ENCODE data around the gene TLE6.
"Not testable (repeated sequence)": the region's sequence is repeated elsewhere in the genome, so short reads cannot be mapped to it uniquely, and the experiment has no call there.

TLE6 gene

GRCh38 chr19:2974342-2975041, 2.9 kb upstream of the TLE6 start:
- peak; percentile 58 for DNase-seq (ENCODE audit: low read depth)

- DNase-seq (ENCODE audit: low read depth) = no peak
These were observed 759 bp upstream of the TLE6 start for GRCh38 chr19:2976609-2977000.

GRCh38 chr19:2977746-2978138, 378 bp downstream of the TLE6 start:
- DNase-seq (ENCODE audit: low read depth) = peak; percentile 62

- no peak for DNase-seq (ENCODE audit: low read depth)
These were observed 903 bp downstream of the TLE6 start for GRCh38 chr19:2978166-2978767.

- no peak for DNase-seq (ENCODE audit: low read depth)
These were observed 1.4 kb downstream of the TLE6 start for GRCh38 chr19:2978772-2979171.

GRCh38 chr19:2981898-2982297, 4.5 kb downstream of the TLE6 start:
- no peak for DNase-seq (ENCODE audit: low read depth)

GRCh38 chr19:2982561-2982960, 5.2 kb downstream of the TLE6 start:
- DNase-seq (ENCODE audit: low read depth) = no peak

- no peak for DNase-seq (ENCODE audit: low read depth)
These were observed 5.6 kb downstream of the TLE6 start for GRCh38 chr19:2982983-2983350.

- DNase-seq (ENCODE audit: low read depth) = no peak
These were observed 6.2 kb downstream of the TLE6 start for GRCh38 chr19:2983351-2984214.

GRCh38 chr19:2984215-2984528, 6.8 kb downstream of the TLE6 start:
- DNase-seq (ENCODE audit: low read depth) = no peak

GRCh38 chr19:2986951-2987524, 9.7 kb downstream of the TLE6 start:
- DNase-seq (ENCODE audit: low read depth) = no peak

GRCh38 chr19:2987797-2988196, 10.4 kb downstream of the TLE6 start:
- DNase-seq (ENCODE audit: low read depth) = no peak

GRCh38 chr19:2988568-2988967, 11.2 kb downstream of the TLE6 start:
- DNase-seq (ENCODE audit: low read depth) = no peak

GRCh38 chr19:2989236-2989946, 12.0 kb downstream of the TLE6 start:
- DNase-seq (ENCODE audit: low read depth) = no peak

- not testable (repeated sequence) for DNase-seq (ENCODE audit: low read depth)
These were observed 15.0 kb downstream of the TLE6 start for GRCh38 chr19:2992333-2992732.

GRCh38 chr19:2992958-2993357, 15.6 kb downstream of the TLE6 start:
- no peak for DNase-seq (ENCODE audit: low read depth)

GRCh38 chr19:2993579-2993978, 16.2 kb downstream of the TLE6 start:
- DNase-seq (ENCODE audit: low read depth) = no peak

- no peak for DNase-seq (ENCODE audit: low read depth)
These were observed 17.3 kb downstream of the TLE6 start for GRCh38 chr19:2994588-2995131.

- DNase-seq (ENCODE audit: low read depth) = no peak
These were observed 20.4 kb downstream of the TLE6 start for GRCh38 chr19:2997720-2998119.

GRCh38 chr19:2998642-2999041, 21.3 kb downstream of the TLE6 start:
- DNase-seq (ENCODE audit: low read depth) = no peak

GRCh38 chr19:3001235-3001800, 24.0 kb downstream of the TLE6 start:
- DNase-seq (ENCODE audit: low read depth) = no peak

- no peak for DNase-seq (ENCODE audit: low read depth)
These were observed 25.7 kb downstream of the TLE6 start for GRCh38 chr19:3003046-3003445.
